Stimulated activated CD8-positive, alpha-beta memory T cell treated with anti-CD3 and anti-CD28 coated beads, Interleukin-2, amount 100 ng/mL, for 48 hours (primary cell): ENCODE results near the gene LMO7.

Experiments
- DNase-seq, 2 donors: peaks; one replicate each; pipeline ENCODE4 v3.0.0-alpha.2; 2020; ENCODE audit warnings: low read depth in 2 of 2

The LMO7 gene

DNA sequence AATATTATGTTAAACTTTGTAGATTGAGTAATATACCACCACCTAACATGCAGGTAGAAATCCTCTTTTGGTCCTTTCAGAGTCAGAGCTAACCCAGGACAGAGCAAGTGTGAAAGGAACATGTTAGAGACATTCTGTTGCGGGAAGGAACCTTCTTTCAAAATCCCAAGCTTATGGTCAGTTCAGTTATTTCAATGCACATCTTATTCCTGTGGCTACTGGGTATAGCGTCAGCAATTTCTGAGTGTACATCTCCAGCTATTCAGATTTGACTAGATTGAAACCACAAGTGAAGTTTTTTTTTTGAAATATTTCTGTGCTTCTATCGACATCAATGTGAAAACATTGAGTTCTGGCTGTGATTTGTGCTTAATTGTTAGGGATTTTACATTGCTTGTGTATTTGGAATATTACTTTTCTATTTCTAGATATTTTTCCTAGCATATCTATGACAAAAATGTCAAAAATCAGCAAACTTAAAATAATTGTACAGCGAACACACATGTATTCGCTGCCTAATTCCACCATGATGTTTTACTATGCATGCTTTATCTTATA is 165.3 kb downstream of the LMO7 start:
- DNase-seq, result no peak

DNA sequence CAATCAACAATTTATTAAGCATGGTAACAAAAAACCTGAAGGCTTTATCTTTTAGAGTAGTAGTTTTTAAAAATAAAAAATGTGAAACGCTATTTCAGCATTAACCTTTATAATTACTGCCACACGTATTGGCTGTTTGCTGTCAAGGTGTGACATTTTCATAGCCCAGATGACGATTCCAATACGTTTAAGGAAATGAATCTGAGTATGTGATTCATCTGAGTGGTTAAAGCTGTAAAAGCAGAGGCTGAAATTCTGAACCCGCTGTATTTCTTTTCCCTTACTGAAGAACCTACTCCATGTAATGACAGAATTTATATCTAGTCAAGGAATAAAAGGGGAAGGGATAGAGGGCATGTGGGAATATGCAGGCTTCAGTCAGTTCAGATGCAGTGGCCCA is 166.0 kb downstream of the LMO7 start:
- DNase-seq, result no peak

GRCh38 chr13:75803164-75803611 is 167.1 kb downstream of the LMO7 start:
- no peak for DNase-seq

DNA sequence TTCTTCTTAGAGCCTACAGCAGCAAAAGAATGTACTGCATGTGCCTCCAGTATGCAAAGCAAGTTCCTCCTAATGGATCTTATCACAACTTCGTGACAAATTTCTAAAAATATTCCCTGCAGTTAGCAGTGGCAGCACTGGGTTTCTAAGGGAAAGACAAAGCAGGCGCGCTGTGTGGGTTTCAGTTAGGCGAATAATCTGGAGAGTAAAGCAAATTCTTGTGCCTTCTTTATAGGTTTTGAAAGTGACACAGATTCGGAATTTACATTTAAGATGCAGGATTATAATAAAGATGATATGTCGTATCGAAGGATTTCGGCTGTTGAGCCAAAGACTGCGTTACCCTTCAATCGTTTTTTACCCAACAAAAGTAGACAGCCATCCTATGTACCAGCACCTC is 167.9 kb downstream of the LMO7 start:
- no peak for DNase-seq

DNA sequence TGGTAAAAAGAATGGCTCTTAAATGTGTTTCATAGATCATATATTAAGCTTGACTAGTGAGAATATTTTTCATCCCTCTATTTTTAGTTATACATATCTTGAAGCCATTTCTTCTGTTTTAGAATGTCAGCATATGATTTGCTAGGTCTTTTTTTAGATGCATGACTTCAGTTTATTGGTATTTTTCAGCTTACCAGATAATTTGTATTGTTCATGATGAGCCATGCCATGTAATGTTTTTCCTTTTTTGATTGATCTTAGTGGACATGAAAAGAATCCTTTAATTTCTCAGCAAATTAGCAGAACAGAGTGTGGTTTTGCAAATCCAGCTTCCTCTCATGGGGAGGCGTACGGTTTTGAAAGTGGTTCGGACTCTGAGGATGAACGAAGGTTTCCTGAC is 168.5 kb downstream of the LMO7 start:
- no peak for DNase-seq

DNA sequence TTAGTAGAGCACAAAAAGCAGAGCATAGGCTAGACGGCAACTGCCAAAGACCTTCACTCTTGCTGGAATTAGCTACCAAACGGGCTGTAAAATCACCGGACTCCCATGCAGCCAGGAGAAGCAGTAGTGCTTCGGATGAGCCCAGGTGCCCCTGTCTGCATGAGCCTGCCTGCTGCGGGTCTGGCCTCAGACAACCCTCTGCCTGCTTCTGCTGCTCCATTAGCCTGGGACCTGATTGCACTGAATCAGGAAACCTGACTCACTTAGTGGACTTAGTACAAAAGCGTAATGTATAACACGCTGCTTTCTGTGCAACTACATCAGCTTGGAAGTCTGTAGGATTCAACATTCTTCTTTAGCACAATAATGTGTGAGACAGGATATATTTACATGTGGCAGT is 170.0 kb downstream of the LMO7 start:
- DNase-seq, result no peak

- no peak for DNase-seq
Observed at GRCh38 chr13:75811361-75811760, 175.2 kb downstream of the LMO7 start.

DNA sequence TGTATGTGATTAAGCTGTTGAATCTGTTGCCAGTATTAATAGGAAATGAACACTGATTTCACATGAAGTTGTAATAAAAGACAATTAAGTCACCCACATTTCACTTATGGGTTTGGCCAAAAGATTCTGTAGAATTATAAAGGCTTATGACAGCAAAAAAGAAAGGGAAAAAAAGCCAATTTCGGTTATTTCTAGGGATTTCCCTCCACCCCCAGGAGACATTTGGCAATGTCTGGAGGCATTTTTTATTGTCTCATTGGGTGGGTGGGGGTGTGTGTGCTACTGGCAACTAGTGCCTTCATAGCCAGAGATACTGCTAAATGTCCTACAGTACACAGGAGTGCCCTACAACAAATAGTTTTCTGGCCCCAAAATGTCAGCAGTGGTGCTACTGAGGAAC is 175.7 kb downstream of the LMO7 start:
- DNase-seq, result no peak

GRCh38 chr13:75812751-75813181 is 176.6 kb downstream of the LMO7 start:
- DNase-seq, result no peak

GRCh38 chr13:75813323-75813722 is 177.2 kb downstream of the LMO7 start:
- no peak for DNase-seq

DNA sequence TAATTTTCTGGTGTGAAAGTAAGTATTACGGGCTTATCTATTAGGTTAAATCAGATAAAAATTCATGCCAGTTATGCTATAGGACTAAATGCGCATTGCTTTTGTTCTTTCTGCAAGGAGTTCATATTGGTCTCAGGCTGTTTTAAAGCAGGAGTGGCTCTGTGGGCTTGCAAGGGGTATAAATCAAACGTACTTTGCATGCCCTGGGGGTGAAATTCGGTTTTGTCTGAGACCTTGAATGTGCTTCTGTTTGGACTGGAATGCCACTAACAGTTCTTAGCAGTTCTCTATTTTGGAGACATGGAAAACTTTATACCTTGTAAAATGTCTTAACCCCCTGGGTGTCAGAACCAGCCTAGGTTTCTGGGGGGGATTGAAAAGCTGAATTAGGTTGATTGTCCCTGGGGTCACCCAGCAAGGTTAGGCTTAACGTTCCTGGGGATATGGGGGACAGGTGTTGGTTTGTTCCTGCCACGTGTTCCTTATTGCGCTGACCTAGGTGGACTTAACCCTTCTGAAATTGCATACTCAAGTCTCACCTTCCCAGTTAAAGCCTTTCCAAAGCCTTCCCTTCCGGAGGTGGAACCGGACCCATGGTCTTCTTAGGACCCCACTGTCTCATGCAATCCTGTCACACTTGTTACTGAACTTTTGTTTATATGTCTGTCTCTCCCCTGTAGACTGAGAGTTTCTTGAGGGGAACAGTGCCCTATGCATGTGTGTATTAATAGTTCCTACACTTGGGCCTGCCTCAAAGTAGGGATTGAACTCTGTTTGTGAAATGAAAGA is 182.2 kb downstream of the LMO7 start:
- no peak for DNase-seq

- DNase-seq, result no peak
Observed at GRCh38 chr13:75818968-75819225, 182.8 kb downstream of the LMO7 start.

GRCh38 chr13:75825161-75825560 is 189.0 kb downstream of the LMO7 start:
- no peak for DNase-seq

DNA sequence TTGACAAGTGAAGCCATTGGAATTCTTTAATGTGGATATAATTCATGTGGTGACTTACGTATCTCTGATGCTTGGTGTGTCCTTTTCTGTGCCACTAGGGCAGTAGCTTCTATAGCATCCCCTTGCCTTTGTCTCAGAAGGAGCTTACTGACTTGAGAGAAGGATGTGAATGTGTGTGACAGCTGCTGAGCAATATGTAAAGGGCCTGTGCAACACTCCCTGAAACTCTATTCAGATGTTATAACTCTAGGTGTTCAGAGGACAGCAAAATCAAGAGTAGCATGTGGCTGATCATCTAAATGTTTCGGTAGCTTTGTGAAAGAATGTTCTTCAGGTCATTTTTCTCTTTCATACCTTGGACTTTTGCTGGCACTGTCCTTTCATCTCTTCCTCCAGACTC is 189.5 kb downstream of the LMO7 start:
- no peak for DNase-seq

DNA sequence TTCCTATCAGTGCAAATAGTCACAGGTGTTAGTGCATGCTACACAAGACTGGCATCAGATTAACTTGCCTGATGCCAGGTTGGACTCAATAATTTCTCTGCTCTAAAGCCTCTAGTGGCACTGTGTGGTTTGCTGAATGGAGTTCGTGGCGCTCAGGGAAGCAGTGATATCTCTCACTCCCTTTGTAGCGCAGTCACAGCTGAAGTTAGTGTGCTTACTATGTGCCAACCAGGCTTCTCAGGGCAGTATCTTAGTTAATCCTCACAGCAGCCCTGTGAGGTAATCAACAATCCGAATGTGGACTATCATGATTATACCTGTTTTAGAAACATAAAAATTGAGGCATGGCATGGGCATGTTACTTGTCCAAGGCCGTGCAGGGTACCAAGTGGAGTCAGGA is 190.3 kb downstream of the LMO7 start:
- no peak for DNase-seq

DNA sequence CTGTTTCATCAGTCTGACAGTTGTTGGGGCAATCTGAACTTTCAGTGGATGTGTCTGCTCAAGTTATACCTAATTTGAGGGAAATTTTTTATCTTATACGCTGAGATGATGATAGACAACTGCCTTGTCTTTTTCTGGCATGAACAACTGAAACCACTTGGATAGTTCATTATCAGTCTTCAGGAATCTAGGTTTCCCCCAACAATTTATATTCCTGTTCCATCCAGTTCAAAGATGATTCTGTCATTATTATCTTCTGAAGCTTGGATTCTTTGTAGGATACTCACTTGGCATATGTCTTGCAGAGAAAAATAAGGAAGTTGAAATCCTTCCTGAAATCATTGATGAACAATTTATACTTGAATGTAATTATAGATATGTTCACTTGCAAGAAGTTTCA is 193.7 kb downstream of the LMO7 start:
- no peak for DNase-seq

- no peak for DNase-seq
Observed at GRCh38 chr13:75830842-75831241, 194.7 kb downstream of the LMO7 start.

DNA sequence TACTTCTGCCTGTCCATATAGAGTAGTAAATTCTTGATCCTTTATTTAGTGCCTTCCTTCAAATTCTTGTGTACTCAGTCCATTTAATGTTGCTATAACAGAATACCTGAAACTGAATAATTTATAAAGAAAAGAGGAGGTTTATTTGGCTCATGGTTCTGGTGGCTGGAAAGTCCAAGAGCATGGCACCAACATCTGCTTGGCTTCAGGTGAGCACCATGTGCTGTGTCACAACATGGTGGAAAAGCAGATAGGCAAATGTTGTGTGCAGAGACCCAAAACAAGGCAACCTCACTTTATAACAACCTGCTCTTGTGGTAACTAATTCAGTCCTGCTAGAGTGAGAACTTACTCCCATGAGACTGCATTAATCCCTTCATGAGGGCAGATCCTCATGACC is 195.3 kb downstream of the LMO7 start:
- no peak for DNase-seq

- no peak for DNase-seq
Observed at GRCh38 chr13:75832812-75833211, 196.7 kb downstream of the LMO7 start.

- no peak for DNase-seq
Observed at GRCh38 chr13:75836441-75836840, 200.3 kb downstream of the LMO7 start.

GRCh38 chr13:75838366-75839005 is 202.4 kb downstream of the LMO7 start:
- DNase-seq, result no peak

- no peak for DNase-seq
Observed at GRCh38 chr13:75839406-75839805, 203.3 kb downstream of the LMO7 start.

GRCh38 chr13:75841905-75842304 is 205.8 kb downstream of the LMO7 start:
- DNase-seq, result no peak
